Measurements from ENCODE around the gene PAPPA. TPM values are rescaled to one million over a fixed set of nuclear protein-coding genes. Genes with fewer than 3 reads are reported as not detected.

Gene PAPPA
- total RNA-seq, 1 experiment from 2014 or later = 0.17 TPM

GRCh38 chr9:116233160-116233530 is 79.6 kb downstream of the PAPPA start:
- Histone ChIP-seq H3K27me3 (ENCODE audit: insufficient read depth, low read length) (no peaks in the 10 kb centered on the region), H3K4ac (ENCODE audit: low read depth, low read length) (no peak overlapping the region), H3K4me1 (ENCODE audit: insufficient read depth, low read length) (no peaks in the 10 kb centered on the region), H2AK5ac (ENCODE audit: insufficient read length, low read length) (no peak overlapping the region), H3K23me2 (ENCODE audit: insufficient read length, low read depth, low read length, poor library complexity, severe bottlenecking) (no peaks in the 10 kb centered on the region), H2BK5ac (ENCODE audit: insufficient read length, low read length) (no peak overlapping the region), H3K14ac (ENCODE audit: insufficient read depth, low read length) (no peak overlapping the region), H4K91ac (ENCODE audit: insufficient read length, low read depth, low read length) (no peak overlapping the region), H3K27ac (ENCODE audit: insufficient read length, low read depth, low read length) (no peak overlapping the region), H4K20me1 (ENCODE audit: control insufficient read depth, insufficient read depth, insufficient read length) (no peaks in the 10 kb centered on the region), H2BK12ac (ENCODE audit: insufficient read length, low read depth, low read length) (no peak overlapping the region), H3K9ac (ENCODE audit: extremely low read depth, insufficient read length, low read length) (no peak overlapping the region), H3K56ac (ENCODE audit: insufficient read length, low read depth, low read length) (no peak overlapping the region), H3K79me2 (ENCODE audit: insufficient read depth, low read length) (no peaks in the 10 kb centered on the region), H2AFZ (ENCODE audit: low read length) (no peak overlapping the region), H4K8ac (replicated peaks; ENCODE audit: insufficient read length, low read depth, low read length) (no peak overlapping the region), H3K79me1 (ENCODE audit: insufficient read depth, low read depth, low read length, poor library complexity, severe bottlenecking) (no peaks in the 10 kb centered on the region), H2BK120ac (ENCODE audit: low read depth, low read length, poor library complexity, severe bottlenecking) (no peak overlapping the region), H3K9me3 (ENCODE audit: control insufficient read depth, low read depth, low read length) (no peaks in the 10 kb centered on the region), H3K18ac (ENCODE audit: insufficient read length, low read depth, low read length) (no peak overlapping the region), H3K4me2 (ENCODE audit: insufficient read depth, insufficient read length, low read length) (no peak overlapping the region), H4K5ac (ENCODE audit: insufficient read length, low read depth, low read length) (no peak overlapping the region), H3T11ph (ENCODE audit: low read length) (no peak overlapping the region), H2BK20ac (ENCODE audit: low read depth, low read length, poor library complexity, severe bottlenecking) (no peak overlapping the region), H3K23ac (ENCODE audit: insufficient read length, low read depth, low read length) (no peak overlapping the region), H2BK15ac (ENCODE audit: low read depth, low read length) (no peak overlapping the region)
- no peaks in the 10 kb centered on the region for H3K36me3 Mint-ChIP-seq (ENCODE audit: insufficient read depth in 1 of 3, low read depth in 3 of 3)
- no peak overlapping the region for H3K4me3 Mint-ChIP-seq
- no peak overlapping the region for H3K27ac Mint-ChIP-seq
- no peaks in the 10 kb centered on the region; a peak in 1 of 4 replicates for H3K4me1 Mint-ChIP-seq
- WGBS (ENCODE audit: extremely low coverage, insufficient read length, low lambda C conversion rate) = no CpG with 5 or more reads among the region's 3 CpGs
- TF ChIP-seq CTCF (conservative IDR thresholded peaks at IDR 0.05) = no peak
- H3K27me3 Mint-ChIP-seq (ENCODE audit: low read depth) = peaks cover 28% of the 10 kb centered on the region
- no peaks in the 10 kb centered on the region; a peak in 1 of 5 replicates for H3K9me3 Mint-ChIP-seq
- DNase-seq = no peak

All from H9 (cell line).